Cardiac muscle cell (in vitro differentiated cells and primary cell): ENCODE data around the gene ANKFY1. TPM values are rescaled to one million over a fixed set of nuclear protein-coding genes. Genes with fewer than 3 reads are reported as not detected.
A peak's percentile ranks its signal among the peaks of the same experiment; 100 is the strongest.

Source experiments
- DNase-seq, 2 donors: peaks; one replicate each; pipeline versions ENCODE4 v3.0.0 to v3.0.0-alpha.2; 2010 to 2017; ENCODE audit warnings: low read depth in 1 of 2, low spot score in 1 of 2
- H3K27ac ChIP-seq: fragments of 200-600 bp; sonication (generic); 2 replicates; pipeline ENCODE4 v1.5.1; 2016
- H3K27me3 ChIP-seq: fragments of 200-600 bp; sonication (generic); 2 replicates; pipeline ENCODE4 v1.6.0; 2016; ENCODE audit warnings: control low read depth
- H3K36me3 ChIP-seq: fragments of 200-600 bp; sonication (generic); 2 replicates; pipeline ENCODE4 v1.5.1; 2016; ENCODE audit warnings: control low read depth
- H3K4me1 ChIP-seq: fragments of 200-600 bp; sonication (generic); 2 replicates; pipeline ENCODE4 v1.8.1; 2017; ENCODE audit warnings: low read depth, mild to moderate bottlenecking, mixed run types
- H3K4me3 ChIP-seq: fragments of 200-600 bp; sonication (generic); 2 replicates; pipeline ENCODE4 v1.5.1; 2016; ENCODE audit warnings: mild to moderate bottlenecking
- H3K9me3 ChIP-seq: fragments of 200-600 bp; sonication (generic); 2 replicates; pipeline ENCODE4 v1.5.1; 2017; ENCODE audit warnings: low read depth, mild to moderate bottlenecking, control low read depth
- CTCF ChIP-seq: IDR thresholded peaks from 2 replicates; pipeline ENCODE4 v1.5.1; 2012; ENCODE audit warnings: low read depth, mild to moderate bottlenecking, low read length
- polyA plus RNA-seq: library from polyadenylated mRNA; unstranded; fragments of >200 nt; fragmentation: Nextera tagmentation; extraction: Ambion mirVana; gene quantifications from 2 replicates; pipeline ENCODE4 v1.2.1, GENCODE V29; 2016
- total RNA-seq: library from RNA; depleted of rRNA; stranded (reverse); fragments of >200 nt; gene quantifications from 2 replicates; pipeline ENCODE4 v1.2.3, GENCODE V29; 2016

ANKFY1 gene
- total and polyA plus RNA-seq, 2 experiments from 2014 or later: 19.5 to 29.0 TPM

DNA sequence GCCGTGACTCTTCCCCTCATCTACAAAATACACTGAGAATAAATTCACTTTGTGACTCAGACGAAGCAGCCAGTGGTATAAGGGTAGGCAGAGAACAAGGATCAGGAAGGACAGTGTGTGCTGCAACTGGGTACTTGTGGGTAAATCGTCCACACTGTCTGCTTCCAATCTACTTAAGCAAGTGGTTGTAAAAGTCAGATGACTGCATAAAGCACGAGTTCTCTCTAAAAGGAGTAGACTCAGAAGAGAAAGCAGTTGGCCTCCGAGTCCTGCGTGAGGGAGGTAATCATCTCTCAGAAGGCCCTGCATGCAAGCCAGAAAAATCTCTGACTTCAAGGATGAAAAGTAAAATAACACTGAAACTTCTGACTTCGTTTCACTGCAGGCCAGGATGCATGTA, 43.1 kb downstream of the ANKFY1 start:
- H3K36me3 ChIP-seq: peaks cover 6% of the 10 kb centered on the region
- H3K4me3 ChIP-seq: no peak overlapping the region
- DNase-seq: peak in 1 of 2 donors; percentile 34
- H3K27ac ChIP-seq: peak overlapping the region; percentile 51
- peaks cover 3% of the 10 kb centered on the region for H3K4me1 ChIP-seq
- TF ChIP-seq CTCF: no peak
- H3K9me3 ChIP-seq: no peaks in the 10 kb centered on the region
- no peaks in the 10 kb centered on the region for H3K27me3 ChIP-seq

- Histone ChIP-seq H3K9me3 (no peaks in the 10 kb centered on the region), H3K27ac (no peak overlapping the region), H3K36me3 (peaks cover 6% of the 10 kb centered on the region), H3K27me3 (no peaks in the 10 kb centered on the region), H3K4me1 (peaks cover 6% of the 10 kb centered on the region), H3K4me3 (no peak overlapping the region)
- no peak for TF ChIP-seq CTCF
- DNase-seq: no peak
Measured at GRCh38 chr17:4219241-4219640, 44.5 kb downstream of the ANKFY1 start.

- Histone ChIP-seq H3K4me1 (peaks cover 6% of the 10 kb centered on the region), H3K4me3 (no peak overlapping the region), H3K36me3 (peaks cover 6% of the 10 kb centered on the region), H3K27ac (peak overlapping the region; percentile 45), H3K9me3 (no peaks in the 10 kb centered on the region), H3K27me3 (no peaks in the 10 kb centered on the region)
- DNase-seq: no peak
- no peak for TF ChIP-seq CTCF
Measured at GRCh38 chr17:4215882-4216570, 47.8 kb downstream of the ANKFY1 start.

- Histone ChIP-seq H3K36me3 (peaks cover 6% of the 10 kb centered on the region), H3K27me3 (no peaks in the 10 kb centered on the region), H3K9me3 (no peaks in the 10 kb centered on the region), H3K4me1 (peaks cover 6% of the 10 kb centered on the region), H3K4me3 (no peak overlapping the region), H3K27ac (no peak overlapping the region)
- no peak for TF ChIP-seq CTCF
- DNase-seq: no peak
Measured at GRCh38 chr17:4214157-4214556, 49.6 kb downstream of the ANKFY1 start.

DNA sequence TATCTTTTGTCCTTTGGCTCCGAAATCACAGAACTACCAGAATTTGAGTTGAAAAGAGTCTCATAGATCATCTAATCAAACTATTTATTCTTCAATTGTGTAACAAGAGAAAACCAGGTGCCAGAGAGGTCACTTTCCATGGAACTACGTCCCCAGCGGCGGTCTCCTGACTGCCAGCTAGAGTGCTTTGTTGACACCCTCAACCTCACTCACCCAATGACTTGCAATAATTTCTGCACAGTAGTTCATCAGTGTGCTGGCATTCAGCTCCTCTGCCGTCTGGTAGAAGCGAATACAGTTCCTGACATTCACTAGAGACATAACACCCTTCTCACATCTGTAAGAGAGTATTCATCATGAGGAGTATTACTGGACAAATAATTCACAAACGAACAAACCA, 54.2 kb downstream of the ANKFY1 start:
- DNase-seq: no peak
- Histone ChIP-seq H3K27me3 (no peaks in the 10 kb centered on the region), H3K27ac (no peak overlapping the region), H3K4me3 (no peak overlapping the region), H3K4me1 (no peaks in the 10 kb centered on the region), H3K36me3 (peaks cover 22% of the 10 kb centered on the region), H3K9me3 (no peaks in the 10 kb centered on the region)
- TF ChIP-seq CTCF: no peak

GRCh38 chr17:4208238-4208637, 55.5 kb downstream of the ANKFY1 start:
- H3K9me3 ChIP-seq: no peaks in the 10 kb centered on the region
- H3K36me3 ChIP-seq: peaks cover 24% of the 10 kb centered on the region
- H3K4me3 ChIP-seq: no peak overlapping the region
- no peak for DNase-seq
- H3K4me1 ChIP-seq: no peaks in the 10 kb centered on the region
- H3K27ac ChIP-seq: no peak overlapping the region
- no peak for TF ChIP-seq CTCF
- no peaks in the 10 kb centered on the region for H3K27me3 ChIP-seq
